GM12874 (cell line): ENCODE measurements around the gene ARHGEF7.

Experiments
- CTCF ChIP-seq: IDR thresholded peaks from 2 replicates; pipeline ENCODE4 v1.5.1; 2011; ENCODE audit warnings: low read depth, mild to moderate bottlenecking, control low read depth, low read length, moderate library complexity; ENCODE audit not compliant: insufficient read depth

The ARHGEF7 gene

DNA sequence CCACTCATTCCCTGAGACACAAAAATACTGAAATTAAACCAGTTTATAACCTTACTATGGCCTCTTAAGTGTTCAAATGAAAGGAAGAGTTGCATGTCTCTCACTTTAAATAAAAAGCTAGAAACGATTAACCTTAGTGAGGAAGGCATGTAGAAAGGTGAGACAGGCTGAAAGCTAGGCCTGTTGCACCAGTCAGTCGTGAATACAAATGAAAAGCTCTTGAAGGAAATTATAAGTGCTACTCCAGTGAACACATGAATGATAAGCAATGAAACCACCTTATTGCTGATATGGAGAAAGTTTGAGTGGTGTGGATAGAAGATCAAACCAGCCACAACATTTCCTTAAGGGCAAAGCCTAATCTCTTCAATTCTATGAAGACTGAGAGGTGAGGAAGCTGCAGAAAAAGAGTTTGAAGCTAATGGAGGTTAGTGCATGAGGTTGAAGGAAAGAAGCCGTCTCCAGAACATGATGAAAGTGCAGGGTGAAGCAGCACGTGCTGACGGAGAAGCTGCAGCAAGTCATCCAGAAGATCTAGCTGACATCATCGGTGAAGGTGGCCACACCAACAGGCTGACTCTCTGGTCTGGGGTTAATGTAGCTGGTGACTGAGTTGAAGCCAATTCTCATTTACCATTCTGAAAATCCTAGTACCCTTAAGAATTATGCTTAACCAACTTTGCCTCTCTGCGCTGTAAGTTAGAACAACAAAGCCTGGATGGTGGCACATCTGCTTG is 110.9 kb downstream of the ARHGEF7 start:
- TF ChIP-seq CTCF: no peak

GRCh38 chr13:111227405-111227804 is 112.3 kb downstream of the ARHGEF7 start:
- TF ChIP-seq CTCF: no peak

- TF ChIP-seq CTCF: no peak
These were observed 113.4 kb downstream of the ARHGEF7 start for GRCh38 chr13:111228262-111229144.

- TF ChIP-seq CTCF: no peak
These were observed 115.3 kb downstream of the ARHGEF7 start for GRCh38 chr13:111230385-111230930.

DNA sequence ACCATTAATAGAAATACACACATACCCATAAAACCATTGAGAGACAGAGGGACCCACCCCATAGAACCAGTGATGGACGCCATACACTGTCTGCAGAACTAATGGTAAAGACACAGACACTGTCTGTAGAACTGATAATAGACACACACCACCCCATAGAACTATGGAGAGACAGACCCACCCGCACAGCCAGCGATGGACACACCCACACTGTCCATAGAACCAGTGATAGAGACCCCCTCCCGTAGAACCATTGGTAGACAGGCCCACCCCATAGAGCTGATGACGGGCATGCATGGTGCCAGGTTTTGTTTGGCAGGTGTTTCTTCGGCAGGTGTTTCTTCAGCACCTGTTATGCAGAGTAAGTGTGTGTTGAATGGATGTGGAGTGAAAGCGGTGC is 117.1 kb downstream of the ARHGEF7 start:
- TF ChIP-seq CTCF: no peak

DNA sequence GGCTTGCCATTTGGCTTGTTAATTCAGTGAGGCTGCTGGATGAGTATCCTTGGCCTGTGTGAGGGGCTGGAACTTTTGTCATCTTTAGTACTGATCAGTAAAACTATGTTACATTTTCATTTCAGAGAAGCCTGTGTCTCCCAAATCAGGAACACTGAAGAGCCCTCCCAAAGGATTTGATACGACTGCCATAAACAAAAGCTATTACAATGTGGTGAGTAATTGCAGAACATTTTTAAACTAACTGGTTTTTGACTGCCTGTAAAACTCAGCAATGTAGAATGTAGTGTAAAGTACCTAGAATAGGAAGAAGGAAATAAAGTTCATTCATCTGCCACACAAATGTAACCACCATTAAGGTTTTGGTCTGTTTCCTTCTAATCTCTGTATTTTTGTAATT is 118.0 kb downstream of the ARHGEF7 start:
- no peak for TF ChIP-seq CTCF
